Measurements from ENCODE around the gene ATP2C2. TPM values are rescaled to one million over a fixed set of nuclear protein-coding genes. Genes with fewer than 3 reads are reported as not detected.

The ATP2C2 gene
- total and polyA plus RNA-seq, 3 donors from 2014 or later, result 1.1 to 5.8 (median 3.0) TPM

DNA sequence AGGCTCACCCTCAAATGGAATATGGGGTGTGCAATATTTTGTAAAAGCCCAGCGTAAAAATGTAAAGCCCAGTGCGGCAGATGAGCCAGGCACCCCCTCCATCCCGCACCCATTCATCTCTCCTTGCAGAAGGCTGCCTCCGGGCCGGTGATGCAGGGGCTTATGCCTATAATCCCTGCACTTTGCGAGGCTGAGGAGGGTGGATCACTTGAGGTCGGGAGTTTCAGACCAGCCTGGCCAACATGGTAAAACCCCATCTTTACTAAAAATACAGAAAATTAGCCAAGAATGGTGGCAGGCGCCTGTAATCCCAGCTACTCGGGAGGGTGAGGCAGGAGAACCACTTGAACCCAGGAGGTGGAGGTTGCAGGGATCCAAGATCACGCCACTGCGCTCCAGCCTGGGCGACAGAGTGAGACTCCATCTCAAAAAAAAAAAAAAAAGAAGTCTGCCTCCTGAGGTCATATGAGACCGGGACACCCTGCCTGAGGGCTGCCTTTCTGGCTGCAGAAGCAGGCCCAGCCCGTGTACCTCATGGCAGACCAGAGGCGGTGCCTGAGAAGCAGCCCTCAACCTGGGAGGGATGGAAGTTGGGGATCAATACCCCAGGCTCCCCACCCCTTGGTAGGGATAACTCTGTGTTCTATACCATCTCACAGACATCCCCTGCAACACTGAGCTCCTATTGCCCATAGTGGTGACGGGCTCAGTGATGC is 17.5 kb upstream of the ATP2C2 start:
- 87 to 89% methylated on average over 15 to 16 of the region's 16 CpGs for WGBS, 2 donors
- Histone ChIP-seq H3K27me3 (no peaks in the 10 kb centered on the region), H3K4me3 (no peak overlapping the region), H3K9me3 (no peaks in the 10 kb centered on the region), H3K36me3 (ENCODE audit: low read depth, missing control alignments) (no peaks in the 10 kb centered on the region), H3K27ac (no peak overlapping the region), H3K4me1 (no peaks in the 10 kb centered on the region)
- no peak for DNase-seq
- TF ChIP-seq POLR2A (IDR thresholded peaks at IDR 0.05), result no peak
- TF ChIP-seq, protein P1, sequence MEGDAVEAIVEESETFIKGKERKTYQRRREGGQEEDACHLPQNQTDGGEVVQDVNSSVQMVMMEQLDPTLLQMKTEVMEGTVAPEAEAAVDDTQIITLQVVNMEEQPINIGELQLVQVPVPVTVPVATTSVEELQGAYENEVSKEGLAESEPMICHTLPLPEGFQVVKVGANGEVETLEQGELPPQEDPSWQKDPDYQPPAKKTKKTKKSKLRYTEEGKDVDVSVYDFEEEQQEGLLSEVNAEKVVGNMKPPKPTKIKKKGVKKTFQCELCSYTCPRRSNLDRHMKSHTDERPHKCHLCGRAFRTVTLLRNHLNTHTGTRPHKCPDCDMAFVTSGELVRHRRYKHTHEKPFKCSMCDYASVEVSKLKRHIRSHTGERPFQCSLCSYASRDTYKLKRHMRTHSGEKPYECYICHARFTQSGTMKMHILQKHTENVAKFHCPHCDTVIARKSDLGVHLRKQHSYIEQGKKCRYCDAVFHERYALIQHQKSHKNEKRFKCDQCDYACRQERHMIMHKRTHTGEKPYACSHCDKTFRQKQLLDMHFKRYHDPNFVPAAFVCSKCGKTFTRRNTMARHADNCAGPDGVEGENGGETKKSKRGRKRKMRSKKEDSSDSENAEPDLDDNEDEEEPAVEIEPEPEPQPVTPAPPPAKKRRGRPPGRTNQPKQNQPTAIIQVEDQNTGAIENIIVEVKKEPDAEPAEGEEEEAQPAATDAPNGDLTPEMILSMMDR (IDR thresholded peaks at IDR 0.05), result no peak
- intact Hi-C loops (cut with DNase I; ENCODE audit: low total_unique reads), result no loop called here

DNA sequence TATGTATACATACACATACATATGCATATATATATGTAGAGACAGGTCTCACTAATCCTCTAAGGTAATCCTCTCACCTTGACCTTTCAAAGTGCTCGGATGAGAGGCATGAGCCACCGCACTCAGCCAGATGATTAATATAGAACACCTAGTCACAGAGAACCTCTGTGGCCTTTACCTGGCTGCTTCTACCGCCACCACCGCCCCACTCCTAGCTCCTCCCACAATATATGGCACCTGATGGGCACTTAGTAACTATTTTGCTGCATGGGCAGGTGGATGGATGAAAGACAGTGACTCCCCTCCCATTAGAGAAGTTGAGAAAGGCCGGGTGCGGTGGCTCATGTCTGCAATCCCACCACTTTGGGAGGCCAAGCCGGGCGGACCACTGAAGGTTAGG is 16.7 kb upstream of the ATP2C2 start:
- H3K9me3 ChIP-seq, result no peaks in the 10 kb centered on the region
- no peak overlapping the region for H3K27ac ChIP-seq
- WGBS, 2 donors, result 85 to 91% methylated on average over 4 to 8 of the region's 8 CpGs
- H3K4me1 ChIP-seq, result no peaks in the 10 kb centered on the region
- H3K36me3 ChIP-seq (ENCODE audit: low read depth, missing control alignments), result no peaks in the 10 kb centered on the region
- no peaks in the 10 kb centered on the region for H3K27me3 ChIP-seq
- TF ChIP-seq, protein P1 (IDR thresholded peaks at IDR 0.05), result no peak
- no peak for TF ChIP-seq POLR2A (IDR thresholded peaks at IDR 0.05)
- intact Hi-C loops (cut with DNase I; ENCODE audit: low total_unique reads), result no loop called here
- no peak overlapping the region for H3K4me3 ChIP-seq
- no peak for DNase-seq

DNA sequence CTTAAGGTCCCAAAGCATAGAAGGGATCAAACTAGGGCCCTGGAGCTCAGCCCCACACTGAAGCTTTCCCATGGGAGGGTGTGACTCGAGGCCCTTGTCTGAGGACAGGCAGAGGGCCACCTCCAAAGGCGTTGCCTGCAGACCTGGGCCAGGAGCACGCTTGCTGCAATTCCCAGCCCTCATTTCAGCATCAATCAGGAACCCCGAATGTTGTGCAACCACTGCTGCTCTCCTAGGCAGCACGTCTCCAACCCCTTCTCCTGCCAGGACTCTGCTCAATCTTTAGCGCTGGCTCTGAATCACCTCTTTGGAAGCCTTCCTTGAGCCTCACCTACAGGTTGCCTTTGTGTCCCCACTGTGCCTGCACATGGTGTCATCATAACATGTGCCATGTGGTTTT is 14.0 kb upstream of the ATP2C2 start:
- no peak overlapping the region for H3K4me3 ChIP-seq
- WGBS, 2 donors, result 89 to 98% methylated on average over 6 of the region's 6 CpGs
- no peaks in the 10 kb centered on the region for H3K27me3 ChIP-seq
- no peaks in the 10 kb centered on the region for H3K4me1 ChIP-seq
- H3K36me3 ChIP-seq (ENCODE audit: low read depth, missing control alignments), result no peaks in the 10 kb centered on the region
- no peaks in the 10 kb centered on the region for H3K9me3 ChIP-seq
- TF ChIP-seq, protein P1 (IDR thresholded peaks at IDR 0.05), result no peak
- TF ChIP-seq POLR2A (IDR thresholded peaks at IDR 0.05), result no peak
- no peak for DNase-seq
- H3K27ac ChIP-seq, result no peak overlapping the region
- intact Hi-C loops (cut with DNase I; ENCODE audit: low total_unique reads), result no loop called here

DNA sequence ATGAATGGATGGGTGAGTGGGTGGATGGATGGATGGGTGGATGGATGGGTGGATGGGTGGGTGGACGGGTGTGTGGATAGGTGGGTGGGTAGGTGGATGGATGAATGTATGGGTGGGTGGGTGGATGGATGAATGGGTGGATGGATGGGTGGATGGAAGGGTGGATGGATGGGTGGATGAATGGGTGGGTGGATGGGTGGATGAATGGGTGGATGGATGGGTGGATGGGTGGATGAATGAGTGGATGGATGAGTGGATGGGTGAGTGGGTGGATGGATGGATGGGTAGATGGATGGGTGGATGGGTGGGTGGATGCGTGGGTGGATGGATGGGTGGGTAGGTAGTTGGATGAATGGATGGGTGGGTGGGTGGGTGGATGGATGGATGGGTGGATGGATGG is 13.2 kb upstream of the ATP2C2 start:
- H3K27ac ChIP-seq, result no peak overlapping the region
- TF ChIP-seq POLR2A (IDR thresholded peaks at IDR 0.05), result no peak
- TF ChIP-seq, protein P1 (IDR thresholded peaks at IDR 0.05), result no peak
- 82 to 87% methylated on average over 2 of the region's 2 CpGs for WGBS, 2 donors
- H3K4me1 ChIP-seq, result no peaks in the 10 kb centered on the region
- no peak for DNase-seq
- no peaks in the 10 kb centered on the region for H3K27me3 ChIP-seq
- no peak overlapping the region for H3K4me3 ChIP-seq
- intact Hi-C loops (cut with DNase I; ENCODE audit: low total_unique reads), result no loop called here
- H3K36me3 ChIP-seq (ENCODE audit: low read depth, missing control alignments), result no peaks in the 10 kb centered on the region
- no peaks in the 10 kb centered on the region for H3K9me3 ChIP-seq

DNA sequence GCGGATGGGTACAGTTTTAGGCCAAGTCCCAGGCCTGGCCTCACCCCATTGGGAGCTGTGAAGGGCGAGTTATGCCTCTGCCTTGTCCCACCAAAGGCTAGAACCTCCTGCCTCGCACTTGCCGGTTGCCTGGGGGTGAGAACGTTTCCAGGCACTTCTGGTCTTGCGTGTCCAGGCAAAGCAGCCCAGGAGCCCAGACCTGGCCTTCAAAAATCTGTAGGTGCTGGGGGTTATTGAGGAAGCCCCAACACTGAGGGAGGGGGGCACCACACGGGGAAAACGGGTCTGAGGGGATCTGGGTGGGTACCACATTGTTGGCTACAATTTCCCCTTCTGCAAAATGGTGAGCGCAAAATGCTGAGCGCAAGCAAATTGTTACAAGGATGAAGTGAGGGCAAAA is 12.2 kb upstream of the ATP2C2 start:
- no peaks in the 10 kb centered on the region for H3K4me1 ChIP-seq
- DNase-seq, result no peak
- no peak overlapping the region for H3K27ac ChIP-seq
- H3K27me3 ChIP-seq, result no peaks in the 10 kb centered on the region
- no peaks in the 10 kb centered on the region for H3K36me3 ChIP-seq (ENCODE audit: low read depth, missing control alignments)
- intact Hi-C loops (cut with DNase I; ENCODE audit: low total_unique reads), result no loop called here
- H3K9me3 ChIP-seq, result no peaks in the 10 kb centered on the region
- no peak for TF ChIP-seq POLR2A (IDR thresholded peaks at IDR 0.05)
- TF ChIP-seq, protein P1 (IDR thresholded peaks at IDR 0.05), result no peak
- H3K4me3 ChIP-seq, result no peak overlapping the region
- WGBS, 2 donors, result 82 to 85% methylated on average over 10 of the region's 10 CpGs
